HG02943 (cell line): ENCODE data around the gene IGLL1.
"Not testable (repeated sequence)": the region's sequence is repeated elsewhere in the genome, so short reads cannot be mapped to it uniquely, and the experiment has no call there.

Experiments
- ATAC-seq: cut with Tn5 transposase; IDR thresholded peaks from one replicate; pipeline ENCODE4 v1.9.1; 2021; ENCODE audit warnings: mild to moderate bottlenecking, low read depth, moderate library complexity; ENCODE audit not compliant: unreplicated experiment

IGLL1 gene

DNA sequence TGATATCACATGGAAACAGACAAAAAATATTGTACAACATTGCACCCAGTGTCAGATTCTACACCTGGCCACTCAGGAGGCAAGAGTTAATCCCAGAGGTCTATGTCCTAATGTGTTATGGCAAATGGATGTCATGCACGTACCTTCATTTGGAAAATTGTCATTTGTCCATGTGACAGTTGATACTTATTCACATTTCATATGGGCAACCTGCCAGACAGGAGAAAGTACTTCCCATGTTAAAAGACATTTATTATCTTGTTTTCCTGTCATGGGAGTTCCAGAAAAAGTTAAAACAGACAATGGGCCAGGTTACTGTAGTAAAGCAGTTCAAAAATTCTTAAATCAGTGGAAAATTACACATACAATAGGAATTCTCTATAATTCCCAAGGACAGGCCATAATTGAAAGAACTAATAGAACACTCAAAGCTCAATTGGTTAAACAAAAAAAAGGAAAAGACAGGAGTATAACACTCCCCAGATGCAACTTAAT, 36.5 kb downstream of the IGLL1 start:
- not testable (repeated sequence) for ATAC-seq

DNA sequence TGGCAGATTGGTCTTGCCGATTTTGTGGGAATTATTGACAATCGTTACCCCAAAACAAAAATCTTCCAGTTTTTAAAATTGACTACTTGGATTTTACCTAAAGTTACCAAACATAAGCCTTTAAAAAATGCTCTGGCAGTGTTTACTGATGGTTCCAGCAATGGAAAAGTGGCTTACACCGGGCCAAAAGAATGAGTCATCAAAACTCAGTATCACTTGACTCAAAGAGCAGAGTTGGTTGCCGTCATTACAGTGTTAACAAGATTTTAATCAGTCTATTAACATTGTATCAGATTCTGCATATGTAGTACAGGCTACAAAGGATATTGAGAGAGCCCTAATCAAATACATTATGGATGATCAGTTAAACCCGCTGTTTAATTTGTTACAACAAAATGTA, 37.2 kb downstream of the IGLL1 start:
- ATAC-seq = no peak

DNA sequence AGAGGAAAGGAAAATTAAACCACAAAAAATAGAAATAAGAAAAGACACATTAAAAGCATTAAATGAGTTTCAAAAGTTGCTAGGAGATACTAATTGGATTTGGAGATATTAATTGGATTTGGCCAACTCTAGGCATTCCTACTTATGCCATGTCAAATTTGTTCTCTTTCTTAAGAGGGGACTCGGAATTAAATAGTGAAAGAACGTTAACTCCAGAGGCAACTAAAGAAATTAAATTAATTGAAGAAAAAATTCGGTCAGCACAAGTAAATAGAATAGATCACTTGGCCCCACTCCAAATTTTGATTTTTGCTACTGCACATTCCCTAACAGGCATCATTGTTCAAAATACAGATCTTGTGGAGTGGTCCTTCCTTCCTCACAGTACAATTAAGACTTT, 37.7 kb downstream of the IGLL1 start:
- ATAC-seq = not testable (repeated sequence)

DNA sequence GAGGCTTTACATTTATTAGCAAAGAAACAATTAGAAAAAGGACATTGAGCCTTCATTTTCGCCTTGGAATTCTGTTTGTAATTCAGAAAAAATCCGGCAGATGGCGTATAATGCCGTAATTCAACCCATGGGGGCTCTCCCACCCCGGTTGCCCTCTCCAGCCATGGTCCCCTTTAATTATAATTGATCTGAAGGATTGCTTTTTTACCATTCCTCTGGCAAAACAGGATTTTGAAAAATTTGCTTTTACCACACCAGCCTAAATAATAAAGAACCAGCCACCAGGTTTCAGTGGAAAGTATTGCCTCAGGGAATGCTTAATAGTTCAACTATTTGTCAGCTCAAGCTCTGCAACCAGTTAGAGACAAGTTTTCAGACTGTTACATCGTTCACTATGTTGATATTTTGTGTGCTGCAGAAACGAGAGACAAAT, 38.2 kb downstream of the IGLL1 start:
- not testable (repeated sequence) for ATAC-seq

DNA sequence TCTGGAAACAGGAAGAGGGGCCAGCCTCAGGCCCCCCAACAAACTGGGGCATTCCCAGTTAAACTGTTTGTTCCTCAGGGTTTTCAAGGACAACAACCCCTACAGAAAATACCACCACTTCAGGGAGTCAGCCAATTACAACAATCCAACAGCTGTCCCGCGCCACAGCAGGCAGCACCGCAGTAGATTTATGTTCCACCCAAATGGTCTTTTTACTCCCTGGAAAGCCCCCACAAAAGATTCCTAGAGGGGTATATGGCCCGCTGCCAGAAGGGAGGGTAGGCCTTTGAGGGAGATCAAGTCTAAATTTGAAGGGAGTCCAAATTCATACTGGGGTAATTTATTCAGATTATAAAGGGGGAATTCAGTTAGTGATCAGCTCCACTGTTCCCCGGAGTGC, 39.3 kb downstream of the IGLL1 start:
- ATAC-seq = not testable (repeated sequence)

DNA sequence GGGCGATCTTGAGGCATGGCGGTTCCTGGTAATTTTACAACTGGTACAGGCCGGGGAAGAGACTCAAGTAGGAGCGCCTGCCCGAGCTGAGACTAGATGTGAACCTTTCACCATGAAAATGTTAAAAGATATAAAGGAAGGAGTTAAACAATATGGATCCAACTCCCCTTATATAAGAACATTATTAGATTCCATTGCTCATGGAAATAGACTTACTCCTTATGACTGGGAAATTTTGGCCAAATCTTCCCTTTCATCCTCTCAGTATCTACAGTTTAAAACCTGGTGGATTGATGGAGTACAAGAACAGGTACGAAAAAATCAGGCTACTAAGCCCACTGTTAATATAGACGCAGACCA, 40.3 kb downstream of the IGLL1 start:
- not testable (repeated sequence) for ATAC-seq

DNA sequence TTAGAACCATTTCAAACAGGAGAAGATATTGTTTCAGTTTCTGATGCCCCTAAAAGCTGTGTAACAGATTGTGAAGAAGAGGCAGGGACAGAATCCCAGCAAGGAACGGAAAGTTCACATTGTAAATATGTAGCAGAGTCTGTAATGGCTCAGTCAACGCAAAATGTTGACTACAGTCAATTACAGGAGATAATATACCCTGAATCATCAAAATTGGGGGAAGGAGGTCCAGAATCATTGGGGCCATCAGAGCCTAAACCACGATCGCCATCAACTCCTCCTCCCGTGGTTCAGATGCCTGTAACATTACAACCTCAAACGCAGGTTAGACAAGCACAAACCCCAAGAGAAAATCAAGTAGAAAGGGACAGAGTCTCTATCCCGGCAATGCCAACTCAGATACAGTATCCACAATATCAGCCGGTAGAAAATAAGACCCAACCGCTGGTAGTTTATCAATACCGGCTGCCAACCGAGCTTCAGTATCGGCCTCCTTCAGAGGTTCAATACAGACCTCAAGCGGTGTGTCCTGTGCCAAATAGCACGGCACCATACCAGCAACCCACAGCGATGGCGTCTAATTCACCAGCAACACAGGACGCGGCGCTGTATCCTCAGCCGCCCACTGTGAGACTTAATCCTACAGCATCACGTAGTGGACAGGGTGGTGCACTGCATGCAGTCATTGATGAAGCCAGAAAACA, 40.8 kb downstream of the IGLL1 start:
- peak; percentile 65 for ATAC-seq

DNA sequence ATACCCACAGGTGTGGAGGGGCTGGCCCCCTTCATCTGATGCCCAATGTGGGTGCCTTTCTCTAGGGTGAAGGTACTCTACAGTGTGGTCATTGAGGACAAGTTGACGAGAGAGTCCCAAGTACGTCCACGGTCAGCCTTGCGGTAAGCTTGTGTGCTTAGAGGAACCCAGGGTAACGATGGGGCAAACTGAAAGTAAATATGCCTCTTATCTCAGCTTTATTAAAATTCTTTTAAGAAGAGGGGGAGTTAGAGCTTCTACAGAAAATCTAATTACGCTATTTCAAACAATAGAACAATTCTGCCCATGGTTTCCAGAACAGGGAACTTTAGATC, 41.4 kb downstream of the IGLL1 start:
- ATAC-seq = not testable (repeated sequence)

DNA sequence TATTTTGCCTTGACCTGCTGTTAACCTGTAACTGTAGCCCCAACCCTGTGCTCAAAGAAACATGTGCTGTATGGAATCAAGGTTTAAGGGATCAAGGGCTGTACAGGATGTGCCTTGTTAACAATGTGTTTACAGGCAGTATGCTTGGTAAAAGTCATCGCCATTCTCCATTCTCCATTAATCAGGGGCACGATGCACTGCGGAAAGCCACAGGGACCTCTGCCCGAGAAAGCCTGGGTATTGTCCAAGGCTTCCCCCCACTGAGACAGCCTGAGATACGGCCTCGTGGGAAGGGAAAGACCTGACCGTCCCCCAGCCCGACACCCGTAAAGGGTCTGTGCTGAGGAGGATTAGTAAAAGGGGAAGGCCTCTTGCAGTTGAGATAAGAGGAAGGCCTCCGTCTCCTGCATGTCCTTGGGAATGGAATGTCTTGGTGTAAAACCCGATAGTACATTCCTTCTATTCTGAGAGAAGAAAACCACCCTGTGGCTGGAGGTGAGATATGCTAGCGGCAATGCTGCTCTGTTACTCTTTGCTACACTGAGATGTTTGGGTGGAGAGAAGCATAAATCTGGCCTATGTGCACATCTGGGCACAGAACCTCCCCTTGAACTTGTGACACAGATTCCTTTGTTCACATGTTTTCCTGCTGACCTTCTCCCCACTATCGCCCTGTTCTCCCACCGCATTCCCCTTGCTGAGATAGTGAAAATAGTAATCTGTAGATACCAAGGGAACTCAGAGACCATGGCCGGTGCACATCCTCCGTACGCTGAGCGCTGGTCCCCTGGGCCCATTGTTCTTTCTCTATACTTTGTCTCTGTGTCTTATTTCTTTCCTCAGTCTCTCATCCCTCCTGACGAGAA, 42.0 kb downstream of the IGLL1 start:
- ATAC-seq = not testable (repeated sequence)

DNA sequence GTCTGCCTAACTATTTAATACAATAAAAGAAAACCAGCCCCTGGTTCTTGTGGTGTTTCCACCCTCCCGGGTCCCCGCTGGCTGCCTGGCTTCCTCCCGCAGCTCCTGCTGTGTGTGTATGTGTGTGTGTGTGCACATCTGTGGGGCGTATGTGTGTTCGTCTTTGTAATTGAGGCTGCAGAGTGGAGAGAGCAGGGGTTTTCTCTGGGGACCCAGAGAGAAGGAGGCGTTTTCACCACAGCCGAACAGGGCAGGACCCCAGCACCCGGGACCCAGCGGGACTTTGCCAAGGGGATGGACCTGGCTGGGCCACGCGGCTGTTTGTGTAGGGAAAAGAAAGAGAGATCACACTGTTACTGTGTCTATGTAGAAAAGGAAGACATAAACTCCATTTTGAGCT, 42.7 kb downstream of the IGLL1 start:
- no peak for ATAC-seq

DNA sequence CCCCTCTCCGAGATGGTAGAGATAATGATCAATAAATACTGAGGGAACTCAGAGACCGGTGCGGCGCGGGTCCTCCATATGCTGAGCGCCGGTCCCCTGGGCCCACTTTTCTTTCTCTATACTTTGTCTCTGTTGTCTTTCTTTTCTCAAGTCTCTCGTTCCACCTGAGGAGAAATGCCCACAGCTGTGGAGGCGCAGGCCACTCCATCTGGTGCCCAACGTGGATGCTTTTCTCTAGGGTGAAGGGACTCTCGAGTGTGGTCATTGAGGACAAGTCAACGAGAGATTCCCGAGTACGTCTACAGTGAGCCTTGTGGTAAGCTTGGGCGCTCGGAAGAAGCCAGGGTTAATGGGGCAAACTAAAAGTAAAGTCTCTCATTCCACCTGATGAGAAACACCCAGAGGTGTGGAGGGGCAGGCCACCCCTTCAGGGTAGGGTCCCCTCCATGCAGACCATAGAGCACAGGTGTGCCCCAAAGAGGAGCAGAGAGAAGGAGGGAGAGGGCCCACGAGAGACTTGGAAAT, 43.2 kb downstream of the IGLL1 start:
- ATAC-seq = no peak

DNA sequence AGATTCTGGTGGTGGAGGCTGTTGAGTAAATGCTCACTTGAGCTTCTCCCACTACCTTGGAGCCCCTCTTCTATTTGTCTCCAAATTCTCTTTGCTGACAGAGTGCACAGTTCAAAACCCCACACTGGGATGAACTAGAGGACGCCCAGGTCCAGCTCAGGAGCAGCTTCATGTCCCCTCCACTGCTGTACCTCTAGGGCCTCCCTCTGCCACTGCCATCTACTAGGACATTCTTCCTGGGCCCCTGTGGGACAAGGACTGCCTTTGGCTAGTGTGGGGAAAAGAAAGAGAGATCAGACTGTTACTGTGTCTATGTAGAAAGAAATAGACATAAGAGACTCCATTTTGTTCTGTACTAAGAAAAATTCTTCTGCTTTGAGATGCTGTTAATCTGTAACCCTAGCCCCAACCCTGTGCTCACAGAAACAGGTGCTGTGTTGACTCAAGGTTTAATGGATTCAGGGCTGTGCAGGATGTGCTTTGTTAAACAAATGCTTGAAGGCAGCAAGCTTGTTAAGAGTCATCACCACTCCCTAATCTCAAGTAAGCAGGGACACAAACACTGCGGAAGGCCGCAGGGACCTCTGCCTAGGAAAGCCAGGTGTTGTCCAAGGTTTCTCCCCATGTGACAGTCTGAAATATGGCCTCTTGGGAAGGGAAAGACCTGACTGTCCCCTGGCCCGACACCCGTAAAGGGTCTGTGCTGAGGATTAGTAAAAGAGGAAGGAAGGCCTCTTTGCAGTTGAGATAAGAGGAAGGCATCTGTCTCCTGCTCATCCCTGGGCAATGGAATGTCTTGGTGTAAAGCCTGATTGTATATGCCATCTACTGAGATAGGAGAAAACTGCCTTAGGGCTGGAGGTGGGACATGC, 44.1 kb downstream of the IGLL1 start:
- not testable (repeated sequence) for ATAC-seq

DNA sequence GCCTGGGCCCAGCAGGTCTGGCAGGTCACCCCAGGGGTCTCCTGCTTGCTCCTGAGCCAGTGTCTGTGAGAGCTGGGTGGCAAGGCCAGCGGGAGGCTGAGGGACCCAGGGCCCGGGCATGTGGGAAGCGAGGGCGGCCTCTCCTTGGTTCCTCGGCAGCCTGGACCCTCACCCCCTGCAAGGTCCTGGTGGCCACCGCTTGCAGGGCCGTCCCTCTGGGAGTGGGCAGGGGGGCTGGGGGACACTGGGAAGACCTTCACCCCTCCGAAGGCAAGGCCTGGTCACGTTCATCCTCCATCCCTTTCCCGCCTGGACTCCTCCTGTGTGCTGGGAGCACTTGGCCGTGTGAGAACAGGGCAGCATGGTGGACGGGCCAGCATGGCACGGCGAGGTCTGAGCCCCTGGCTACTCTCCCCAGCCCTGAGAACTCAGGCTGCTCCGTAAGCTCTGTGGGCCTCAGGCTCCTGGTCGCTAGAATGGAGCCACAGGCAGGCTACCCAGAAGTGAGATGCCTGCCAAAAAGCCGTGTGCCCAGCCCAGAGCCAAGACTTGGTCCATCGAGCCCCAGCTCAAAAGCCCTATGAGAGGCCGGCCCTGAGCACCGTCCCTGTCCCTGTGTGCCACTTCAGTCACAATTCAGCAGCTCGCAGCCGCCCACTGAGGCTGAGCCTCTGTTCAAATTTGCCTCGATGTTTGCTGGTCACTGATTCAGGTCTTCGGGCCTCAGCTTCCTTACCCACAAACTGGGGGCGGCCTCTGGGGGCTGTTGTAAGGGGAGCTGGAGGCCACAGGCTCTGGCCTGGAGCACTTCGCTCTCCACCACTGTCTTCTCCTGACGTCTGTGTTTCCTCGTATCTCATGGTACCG, 45.0 kb downstream of the IGLL1 start:
- ATAC-seq = no peak

DNA sequence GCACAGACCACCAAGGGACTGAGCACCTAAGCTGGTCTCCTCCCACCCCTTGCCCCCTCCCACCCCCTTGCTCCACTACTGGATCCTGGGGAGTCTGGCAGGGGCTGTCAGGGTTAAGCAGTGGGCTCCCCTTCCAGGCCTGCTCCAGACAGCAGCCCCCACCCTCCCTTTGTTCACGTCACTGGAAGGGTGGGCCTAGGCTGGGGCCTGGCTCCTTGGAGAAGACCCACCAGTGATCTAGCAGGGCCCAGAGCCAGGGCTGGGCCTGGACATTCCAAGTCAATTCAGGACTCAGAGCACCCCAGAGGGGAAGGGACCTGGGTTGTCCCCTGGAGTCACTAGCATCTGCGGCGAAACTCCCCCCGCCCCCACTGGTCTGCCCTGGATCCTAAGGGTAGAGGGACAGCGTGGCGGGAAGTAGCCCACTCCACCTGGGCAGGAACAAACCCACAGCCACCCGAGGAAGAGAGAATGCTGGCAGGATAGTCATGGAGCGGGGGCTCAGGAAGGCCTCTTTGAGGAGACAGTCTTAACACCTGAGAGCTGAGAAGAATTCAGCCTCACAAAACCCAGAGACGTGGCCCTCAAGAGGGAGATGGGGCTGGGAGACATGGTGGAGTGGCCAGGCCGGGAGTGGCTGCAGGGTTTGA, 45.8 kb downstream of the IGLL1 start:
- ATAC-seq = no peak

DNA sequence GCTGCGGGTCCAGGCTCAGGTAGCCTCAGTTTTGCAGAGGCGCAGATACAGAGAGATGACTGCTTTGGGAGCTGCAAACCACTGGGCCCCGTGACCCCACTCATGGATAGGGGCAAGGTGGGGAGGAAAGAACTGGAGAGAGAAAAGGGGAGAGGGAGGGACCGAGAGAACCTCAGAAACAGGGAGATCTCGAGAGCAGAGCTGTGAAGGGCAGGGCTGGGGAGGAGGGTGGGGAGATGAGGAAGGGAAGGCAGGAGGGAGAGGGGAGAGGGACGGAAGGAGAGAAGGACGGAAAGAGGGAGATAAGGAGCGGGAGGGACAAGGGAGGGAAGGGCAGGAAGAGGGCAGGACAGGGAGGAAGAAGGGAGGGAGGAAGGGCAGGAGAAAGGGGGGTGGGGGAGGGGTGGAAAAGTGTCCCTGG, 46.3 kb downstream of the IGLL1 start:
- ATAC-seq = no peak

DNA sequence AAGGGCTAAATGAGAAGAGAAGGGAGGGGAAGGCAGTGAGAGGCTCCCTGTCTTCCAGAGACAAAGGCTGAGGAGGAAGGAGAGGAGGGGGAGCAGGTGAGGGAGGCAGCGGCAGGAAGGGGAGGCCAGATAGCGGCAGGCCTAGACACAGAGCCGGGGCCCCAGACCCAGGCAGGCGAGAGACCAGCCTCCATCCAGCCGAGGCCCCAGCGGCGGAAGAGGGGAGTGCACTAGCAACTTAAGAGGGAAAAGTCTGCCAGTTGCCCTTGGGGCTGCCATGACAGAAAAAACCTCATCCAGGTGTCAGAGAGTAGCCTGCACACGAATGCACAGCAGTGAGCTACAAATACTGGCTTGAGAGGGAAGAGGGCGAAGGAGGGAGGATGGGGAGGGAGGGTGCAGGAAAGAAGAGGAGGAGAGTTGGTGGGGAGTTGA, 46.7 kb downstream of the IGLL1 start:
- no peak for ATAC-seq

DNA sequence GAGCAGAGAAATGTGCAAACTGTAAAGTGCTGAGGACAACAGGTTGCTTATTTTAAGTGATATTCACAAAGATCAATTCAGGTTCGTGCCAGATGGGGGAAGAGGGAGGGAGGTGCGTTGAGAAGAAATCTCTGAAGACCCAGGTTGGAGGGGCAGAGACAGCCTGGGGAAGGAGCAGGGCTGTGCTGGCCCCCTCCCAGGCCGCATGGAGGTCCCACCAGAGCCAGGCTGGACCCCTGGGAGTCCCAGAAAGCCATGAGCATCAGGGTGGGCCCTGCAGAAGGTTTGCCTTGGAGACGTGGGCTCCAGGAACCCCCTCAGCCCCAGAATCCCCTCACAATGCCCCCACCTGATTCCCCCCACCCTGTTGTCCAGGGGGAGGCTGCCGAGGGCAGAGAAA, 47.4 kb downstream of the IGLL1 start:
- no peak for ATAC-seq

DNA sequence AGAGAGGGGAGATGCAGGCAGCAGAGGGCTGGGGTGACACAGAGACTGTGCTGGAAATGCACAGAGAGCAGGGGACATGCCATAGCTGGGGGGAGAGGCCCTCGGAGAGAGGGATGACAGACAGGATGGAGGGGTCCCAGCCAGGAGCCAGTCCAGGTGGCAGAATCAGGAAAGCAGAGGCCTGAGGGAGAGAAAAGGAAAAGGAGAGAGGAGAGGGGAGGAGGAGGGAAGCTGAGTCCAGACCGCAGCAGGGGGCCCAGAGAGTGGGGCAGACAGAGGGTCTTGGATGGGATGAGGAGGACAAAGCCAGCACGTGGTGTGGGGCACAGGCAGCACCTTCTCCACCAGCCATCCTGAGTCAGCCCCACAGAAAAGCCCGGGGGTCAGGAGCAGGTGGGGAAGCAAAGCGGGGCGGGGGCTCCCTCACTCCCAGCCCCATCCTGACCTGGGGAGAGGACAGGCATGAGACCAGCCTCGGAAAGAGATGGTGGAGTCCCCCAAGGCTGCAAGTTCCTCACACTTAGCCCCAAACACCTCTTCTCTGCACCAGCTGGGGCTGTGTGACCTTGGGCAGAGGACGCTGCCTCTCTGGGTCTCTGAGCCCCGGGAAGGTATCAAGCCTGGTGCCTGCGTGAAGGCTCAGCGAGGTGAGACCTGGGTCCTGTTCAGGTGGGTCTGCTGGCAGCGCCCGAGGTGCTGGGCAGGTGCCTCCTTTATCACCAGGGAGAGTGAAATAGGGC, 48.0 kb downstream of the IGLL1 start:
- no peak for ATAC-seq
